Body of pancreas (tissue), 4 donors: ENCODE data around the gene HAVCR1. TPM values are rescaled to one million over a fixed set of nuclear protein-coding genes. Genes with fewer than 3 reads are reported as not detected.
A peak's percentile ranks its signal among the peaks of the same experiment; 100 is the strongest.
"Not testable (repeated sequence)": the region's sequence is repeated elsewhere in the genome, so short reads cannot be mapped to it uniquely, and the experiment has no call there.

ENCODE experiments used
- ATAC-seq: fragments of 150-250 bp; one replicate; pipeline ENCODE4 v1.9.1; 2016
- DNase-seq, 4 donors: peaks; one replicate each; pipeline ENCODE4 v3.0.0-alpha.2; 2019
- H3K27ac ChIP-seq, 4 donors: fragments of 200-600 bp; sonication (generic); 1 replicate in 3 of 4; 2 replicates in 1 of 4; pipeline versions ENCODE4 v1.5.1 to v1.6.1; 2016 to 2019; ENCODE audit warnings: mild to moderate bottlenecking in 1 of 4, mixed read lengths in 1 of 4, moderate library complexity in 1 of 4
- H3K27me3 ChIP-seq, 2 donors: fragments of 200-600 bp; sonication (generic); one replicate each; pipeline ENCODE4 v1.6.0; 2016; ENCODE audit warnings: mild to moderate bottlenecking in 1 of 2
- H3K36me3 ChIP-seq, 2 donors: fragments of 200-600 bp; sonication (generic); replicated peaks in 1 of 2; 2 replicates each; pipeline ENCODE4 v1.5.1; 2016; ENCODE audit warnings: low read depth in 2 of 2; ENCODE audit not compliant: insufficient read depth in 1 of 2
- H3K4me1 ChIP-seq: fragments of 200-600 bp; sonication (generic); one replicate; pipeline ENCODE4 v1.6.0; 2016
- H3K4me3 ChIP-seq, 2 donors: fragments of 200-600 bp; sonication (generic); 1 replicate in 1 of 2; 2 replicates in 1 of 2; pipeline ENCODE4 v1.5.1; 2016 to 2019
- H3K9me3 ChIP-seq, 3 donors: fragments of 200-600 bp; sonication (generic); 1 replicate in 2 of 3; 2 replicates in 1 of 3; pipeline ENCODE4 v1.5.1; 2016
- CTCF ChIP-seq, 7 experiments: fragments of 450-650 bp in 4 of 7; fragments of 200-600 bp in 3 of 7; sonication (generic) in 3 of 7; IDR thresholded peaks; one replicate each; pipeline ENCODE4 v1.5.1; 2016 to 2019; ENCODE audit warnings: antibody characterized with exemption in 7 of 7
- POLR2A ChIP-seq, 3 donors: fragments of 450-650 bp; IDR thresholded peaks; one replicate each; pipeline ENCODE4 v1.6.1; 2016; ENCODE audit warnings: antibody characterized with exemption in 3 of 3, mild to moderate bottlenecking in 2 of 3
- WGBS, 2 donors: methylation state at CpG; one replicate each; pipeline ENCODE4 v1.1.5; 2017; 5-methylcytosine and 5-hydroxymethylcytosine counted together
- intact Hi-C: fragments of 100-400 bp; cut with DNase I; formaldehyde crosslinking; loops from one replicate; pipeline ENCODE4 v1.15.1; 2023
- total RNA-seq, 2 donors: library from RNA; depleted of rRNA; stranded (reverse); fragments of >200 nt; gene quantifications; one replicate each; pipeline ENCODE4 v1.1.0, GENCODE V29; 2016

HAVCR1 gene
- total RNA-seq, 2 donors from 2014 or later: not detected

GRCh38 chr5:157029457-157029856, 29.5 kb downstream of the HAVCR1 start:
- no peak for ATAC-seq
- Histone ChIP-seq H3K27me3 (no peaks in the 10 kb centered on the region), H3K9me3 (no peaks in the 10 kb centered on the region), H3K36me3 (no peaks in the 10 kb centered on the region), H3K4me1 (peaks cover 3% of the 10 kb centered on the region), H3K27ac (no peak overlapping the region), H3K4me3 (no peak overlapping the region)
- 54 to 76% methylated on average over 3 of the region's 3 CpGs for WGBS, 2 donors
- TF ChIP-seq POLR2A (IDR thresholded peaks at IDR 0.05) (no peak), CTCF (IDR thresholded peaks at IDR 0.05) (no peak)
- intact Hi-C loops: no loop called here
- DNase-seq: no peak

- H3K4me3 ChIP-seq, DNase-seq, H3K36me3 ChIP-seq, H3K27me3 ChIP-seq, intact Hi-C loops, H3K27ac ChIP-seq, H3K9me3 ChIP-seq, H3K4me1 ChIP-seq, ATAC-seq: not testable (repeated sequence)
- 85 to 86% methylated on average over 2 of the region's 2 CpGs for WGBS, 2 donors
Observed at GRCh38 chr5:157027663-157028062, 31.3 kb downstream of the HAVCR1 start.

GRCh38 chr5:157026789-157027424, 32.0 kb downstream of the HAVCR1 start:
- no peaks in the 10 kb centered on the region for H3K4me1 ChIP-seq
- no peaks in the 10 kb centered on the region for H3K36me3 ChIP-seq
- intact Hi-C loops: no loop called here
- WGBS, 2 donors: 48 to 52% methylated on average over 3 of the region's 3 CpGs
- ATAC-seq (peak; percentile 50), DNase-seq (peak in 3 of 4 donors; percentile 13 to 22 (median 16))
- H3K27me3 ChIP-seq: no peaks in the 10 kb centered on the region
- TF ChIP-seq POLR2A (IDR thresholded peaks at IDR 0.05) (no peak), CTCF (IDR thresholded peaks at IDR 0.05) (peak in 6 of 7 experiments; percentile 34 to 51 (median 44))
- H3K9me3 ChIP-seq: no peaks in the 10 kb centered on the region
- H3K27ac ChIP-seq: no peak overlapping the region
- no peak overlapping the region for H3K4me3 ChIP-seq

- TF ChIP-seq POLR2A (IDR thresholded peaks at IDR 0.05) (no peak), CTCF (IDR thresholded peaks at IDR 0.05) (no peak)
- no peaks in the 10 kb centered on the region for H3K27me3 ChIP-seq
- H3K4me1 ChIP-seq: no peaks in the 10 kb centered on the region
- no peak overlapping the region for H3K4me3 ChIP-seq
- H3K27ac ChIP-seq: no peak overlapping the region
- H3K9me3 ChIP-seq: no peaks in the 10 kb centered on the region
- ATAC-seq (no peak), DNase-seq (peak in 2 of 4 donors; percentile 6 to 27)
- no peaks in the 10 kb centered on the region for H3K36me3 ChIP-seq
- WGBS, 2 donors: 73 to 90% methylated on average over 3 of the region's 3 CpGs
- intact Hi-C loops: no loop called here
Observed at GRCh38 chr5:157025093-157025698, 33.7 kb downstream of the HAVCR1 start.

- TF ChIP-seq CTCF (IDR thresholded peaks at IDR 0.05) (no peak), POLR2A (IDR thresholded peaks at IDR 0.05) (no peak)
- Histone ChIP-seq H3K27ac (no peak overlapping the region), H3K9me3 (no peaks in the 10 kb centered on the region), H3K4me3 (no peak overlapping the region), H3K36me3 (no peaks in the 10 kb centered on the region), H3K4me1 (no peaks in the 10 kb centered on the region), H3K27me3 (no peaks in the 10 kb centered on the region)
- no peak for ATAC-seq
- no peak for DNase-seq
- 51 to 56% methylated on average over 5 of the region's 5 CpGs for WGBS, 2 donors
- intact Hi-C loops: no loop called here
Observed at GRCh38 chr5:157024208-157024959, 34.5 kb downstream of the HAVCR1 start.
